ENCODE measurements around the gene CCN6.

GRCh38 chr6:112005013-112005371 lies 48.9 kb upstream of the CCN6 start:
- TF ChIP-seq CTCF (IDR thresholded peaks at IDR 0.05): no peak
- TF ChIP-seq POLR2A (IDR thresholded peaks at IDR 0.05): no peak
